A549 (cell line): ENCODE results near the gene CADM1.

ENCODE experiments used
- JUN ChIP-seq, 2 experiments: fragments of >200 bp; sonication (Bioruptor Twin); formaldehyde crosslinking; IDR thresholded peaks; 2 replicates in 1 of 2; 3 replicates in 1 of 2; pipeline ENCODE4 v1.6.1; 2016 to 2017
- PBX3 ChIP-seq: IDR thresholded peaks from 2 replicates; pipeline ENCODE4 v1.6.1; 2012

- TF ChIP-seq JUN (IDR thresholded peaks at IDR 0.05), result no peak
- TF ChIP-seq PBX3, result no peak
Measured at GRCh38 chr11:115238791-115239190, 265.4 kb downstream of the CADM1 start.
